ENCODE data around the gene RAPSN. TPM values are rescaled to one million over a fixed set of nuclear protein-coding genes. Genes with fewer than 3 reads are reported as not detected.

Gene RAPSN
- polyA plus RNA-seq, 3 donors, result 1.2 TPM; not detected in 2

- no peaks in the 10 kb centered on the region for H3K27me3 Mint-ChIP-seq (ENCODE audit: low read depth in 3 of 3)
- intact Hi-C loops (cut with micrococcal nuclease), result loop anchor here in 1 of 2 donors (5.0 kb wide), 1 partner anchor 55 kb away; the partner anchor contains the start of gene CELF1
- H3K4me3 ChIP-seq (replicated peaks in 1 of 3; ENCODE audit: low read depth in 2 of 3, low read length in 3 of 3), result no peak overlapping the region
Measured at GRCh38 chr11:47496808-47497207, 47.9 kb upstream of the RAPSN start.

GRCh38 chr11:47495856-47496217, 46.9 kb upstream of the RAPSN start:
- WGBS (ENCODE audit: insufficient coverage), result no CpG with 5 or more reads among the region's 1 CpG
- Mint-ChIP-seq H3K27ac (no peak overlapping the region), H3K9me3 (no peaks in the 10 kb centered on the region), H3K4me1 (peaks cover 32% of the 10 kb centered on the region), H3K4me3 (no peak overlapping the region), H3K36me3 (peaks cover 25 to 27% of the 10 kb centered on the region in 2 donors), H3K27me3 (ENCODE audit: low read depth in 3 of 3) (no peaks in the 10 kb centered on the region)
- Histone ChIP-seq H3K9ac (ENCODE audit: insufficient read depth, low read length, poor library complexity, severe bottlenecking) (no peak overlapping the region), H3K9me3 (replicated peaks in 1 of 2; ENCODE audit: control insufficient read depth in 1 of 2, insufficient read depth in 1 of 2, low read length in 2 of 2) (no peaks in the 10 kb centered on the region), H3K4me1 (ENCODE audit: control insufficient read depth in 1 of 2, insufficient read depth in 2 of 2, low read length in 2 of 2) (peaks cover 55% of the 10 kb centered on the region in 2 donors), H2AFZ (ENCODE audit: insufficient read depth, low read depth, low read length, poor library complexity, severe bottlenecking) (no peak overlapping the region), H4K20me1 (ENCODE audit: insufficient read depth, low read length) (peaks cover 100% of the 10 kb centered on the region), H3K36me3 (replicated peaks in 1 of 2; ENCODE audit: control insufficient read depth in 1 of 2, insufficient read depth in 2 of 2, low read length in 2 of 2) (peaks cover 2 to 59% of the 10 kb centered on the region in 2 donors), H3K27me3 (ENCODE audit: control insufficient read depth in 2 of 2, insufficient read depth in 2 of 2, low read length in 2 of 2) (no peaks in the 10 kb centered on the region), H3K4me2 (replicated peaks; ENCODE audit: extremely low read depth, low read length, poor library complexity, severe bottlenecking) (no peak overlapping the region), H3K27ac (ENCODE audit: low read depth in 1 of 2, low read length in 2 of 2) (peak overlapping the region in 1 of 2 donors; percentile 70), H3K79me2 (ENCODE audit: insufficient read depth, low read length) (peaks cover 93% of the 10 kb centered on the region), H3K4me3 (replicated peaks in 1 of 3; ENCODE audit: low read depth in 2 of 3, low read length in 3 of 3) (no peak overlapping the region)
- DNase-seq, result no peak
- no peak for TF ChIP-seq CTCF (IDR thresholded peaks at IDR 0.05)
- intact Hi-C loops (cut with micrococcal nuclease), result loop anchor here in 1 of 2 donors (5.0 kb wide), 1 partner anchor 56 kb away; the partner anchor contains the start of gene CELF1

More at GRCh38 chr11:47496808-47497207, 47.9 kb upstream of the RAPSN start:
- Histone ChIP-seq H2AFZ (ENCODE audit: insufficient read depth, low read depth, low read length, poor library complexity, severe bottlenecking) (no peak overlapping the region), H3K79me2 (ENCODE audit: insufficient read depth, low read length) (peaks cover 93% of the 10 kb centered on the region), H3K9ac (ENCODE audit: insufficient read depth, low read length, poor library complexity, severe bottlenecking) (no peak overlapping the region), H3K27ac (ENCODE audit: low read depth in 1 of 2, low read length in 2 of 2) (peak overlapping the region in 1 of 2 donors; percentile 70), H3K9me3 (replicated peaks in 1 of 2; ENCODE audit: control insufficient read depth in 1 of 2, insufficient read depth in 1 of 2, low read length in 2 of 2) (no peaks in the 10 kb centered on the region), H4K20me1 (ENCODE audit: insufficient read depth, low read length) (peaks cover 99% of the 10 kb centered on the region), H3K36me3 (replicated peaks in 1 of 2; ENCODE audit: control insufficient read depth in 1 of 2, insufficient read depth in 2 of 2, low read length in 2 of 2) (peaks cover 2 to 52% of the 10 kb centered on the region in 2 donors), H3K4me2 (replicated peaks; ENCODE audit: extremely low read depth, low read length, poor library complexity, severe bottlenecking) (no peak overlapping the region), H3K4me1 (ENCODE audit: control insufficient read depth in 1 of 2, insufficient read depth in 2 of 2, low read length in 2 of 2) (peaks cover 62 to 65% of the 10 kb centered on the region in 2 donors), H3K27me3 (ENCODE audit: control insufficient read depth in 2 of 2, insufficient read depth in 2 of 2, low read length in 2 of 2) (no peaks in the 10 kb centered on the region)
- no peak overlapping the region for H3K4me3 Mint-ChIP-seq
- TF ChIP-seq CTCF (IDR thresholded peaks at IDR 0.05), result no peak
- peaks cover 37% of the 10 kb centered on the region for H3K4me1 Mint-ChIP-seq
- DNase-seq, result no peak
- no peak overlapping the region for H3K27ac Mint-ChIP-seq
- H3K36me3 Mint-ChIP-seq, result peaks cover 23 to 26% of the 10 kb centered on the region in 2 donors
- no peaks in the 10 kb centered on the region for H3K9me3 Mint-ChIP-seq
